ENCODE results near the gene PLS3.
"Not testable (repeated sequence)": the region's sequence is repeated elsewhere in the genome, so short reads cannot be mapped to it uniquely, and the experiment has no call there.

- TF ChIP-seq EP300, CTCF (IDR thresholded peaks at IDR 0.05): not testable (repeated sequence)
These were observed 19.9 kb upstream of the PLS3 start for GRCh38 chrX:115541045-115541444.
